NCI-H524 (cell line): Measurements from ENCODE around the gene TMEM59L.

ENCODE experiments used
- DNase-seq, 2 experiments: peaks; one replicate each; lab custom pipeline; 2025; lab: John Stamatoyannopoulos, UW

TMEM59L gene

GRCh38 chr19:18636969-18637629 lies 24.4 kb downstream of the TMEM59L start, which contains the start of gene KLHL26:
Gene KLHL26 (plus strand): TSS chr19:18637028. CDS start chr19:18637055, 27 bp downstream.
- DNase-seq, result no peak

DNA sequence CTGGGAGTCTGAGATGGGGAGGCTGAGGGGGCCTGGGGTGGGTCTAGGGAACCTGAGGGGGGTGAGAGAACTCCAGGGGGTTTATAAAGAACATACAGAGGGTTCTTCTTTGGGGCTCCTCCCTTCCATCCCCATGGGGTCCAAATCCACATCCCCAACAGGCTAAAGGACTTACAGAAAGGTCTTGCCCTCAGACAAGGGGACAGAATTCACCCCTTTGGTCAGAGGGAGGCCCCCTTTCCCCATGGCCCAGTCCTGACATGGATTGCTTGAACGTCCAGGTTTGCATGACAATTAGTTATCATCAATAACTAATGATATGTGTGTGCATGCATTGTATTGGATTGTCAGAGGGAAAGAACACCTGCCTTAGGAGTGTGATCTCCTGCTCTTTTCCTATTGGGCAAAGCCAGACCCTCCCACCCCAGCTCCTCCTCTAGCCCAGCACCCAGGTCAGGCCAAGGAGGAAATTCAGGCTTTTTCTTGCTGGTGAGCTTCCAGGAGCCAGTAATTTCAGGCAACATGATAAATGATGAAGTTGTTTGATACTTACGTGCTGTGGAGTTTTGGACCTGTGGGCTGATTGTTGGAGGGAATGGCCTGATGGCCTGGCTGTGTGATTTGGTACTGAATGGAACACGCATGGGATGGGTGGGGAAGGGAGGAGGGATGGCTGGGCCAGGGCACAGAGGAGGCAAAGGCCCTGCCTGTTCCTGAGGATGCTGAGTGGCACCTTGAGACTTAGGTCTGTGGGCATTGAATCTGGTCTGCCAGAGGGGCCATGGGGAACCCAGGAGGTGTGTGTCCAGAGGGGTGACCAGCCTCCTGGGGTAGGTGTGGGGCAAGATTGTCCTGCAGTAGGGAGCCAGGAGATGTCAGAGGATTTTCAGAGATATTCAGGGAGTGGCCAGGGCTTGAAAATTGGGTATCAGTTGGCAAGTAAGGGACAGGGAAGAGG lies 25.3 kb downstream of the TMEM59L start:
- DNase-seq, result no peak

DNA sequence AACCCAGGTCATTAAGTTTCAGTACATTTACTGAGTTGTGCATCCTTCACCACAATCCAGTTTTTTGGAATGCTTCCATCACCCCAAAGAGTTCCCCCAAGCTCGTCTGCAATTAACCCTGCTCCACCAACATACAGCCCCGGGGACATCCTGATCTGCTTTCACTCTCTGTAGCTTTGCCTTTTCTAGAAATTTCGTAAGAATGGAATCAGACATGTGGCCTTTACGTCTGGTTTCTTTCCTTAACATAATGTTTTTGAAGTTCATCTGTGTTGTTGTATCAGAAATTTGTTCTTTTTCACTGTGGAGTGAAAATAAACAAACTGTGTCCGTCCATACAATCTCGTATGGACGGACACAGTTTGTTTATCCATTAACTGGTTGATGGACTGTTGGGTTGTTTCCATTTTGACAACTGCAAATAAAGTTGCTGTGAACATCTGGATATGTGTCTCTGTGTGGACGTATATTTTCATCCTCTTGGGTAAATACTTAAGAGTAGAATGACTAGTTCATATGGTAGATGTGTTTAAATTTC lies 27.1 kb downstream of the TMEM59L start:
- no peak for DNase-seq

GRCh38 chr19:18644196-18645034 lies 31.7 kb downstream of the TMEM59L start:
- DNase-seq, result no peak

DNA sequence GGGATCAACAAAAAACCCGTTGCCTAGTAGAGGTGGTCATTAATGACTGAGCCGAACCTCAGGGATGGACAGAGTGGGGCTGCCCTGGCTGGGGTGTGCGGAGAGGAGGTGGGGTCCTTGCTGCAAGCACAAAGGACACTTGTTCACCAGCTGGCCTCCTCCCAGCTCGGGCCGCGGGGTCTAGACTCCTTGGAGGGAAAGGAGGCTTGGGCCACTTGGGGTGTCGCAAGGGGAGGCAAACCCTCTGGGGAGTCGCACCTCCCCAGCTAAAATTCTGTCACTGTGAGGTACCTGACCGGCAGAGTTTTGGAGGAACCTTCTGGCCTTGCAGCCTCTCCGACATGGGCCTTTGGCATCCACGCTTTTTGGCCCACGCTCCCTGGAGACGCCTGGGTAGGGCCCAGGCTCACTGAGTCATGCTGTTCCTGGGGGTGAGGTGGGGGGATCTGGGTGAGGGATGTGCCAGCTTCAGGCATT lies 32.4 kb downstream of the TMEM59L start:
- no peak for DNase-seq

GRCh38 chr19:18646535-18647370 lies 34.1 kb downstream of the TMEM59L start:
- no peak for DNase-seq

GRCh38 chr19:18647371-18647767 lies 34.7 kb downstream of the TMEM59L start:
- no peak for DNase-seq

GRCh38 chr19:18647807-18648206 lies 35.1 kb downstream of the TMEM59L start:
- DNase-seq, result no peak

- no peak for DNase-seq
Observed at GRCh38 chr19:18648973-18649315, 36.3 kb downstream of the TMEM59L start.

DNA sequence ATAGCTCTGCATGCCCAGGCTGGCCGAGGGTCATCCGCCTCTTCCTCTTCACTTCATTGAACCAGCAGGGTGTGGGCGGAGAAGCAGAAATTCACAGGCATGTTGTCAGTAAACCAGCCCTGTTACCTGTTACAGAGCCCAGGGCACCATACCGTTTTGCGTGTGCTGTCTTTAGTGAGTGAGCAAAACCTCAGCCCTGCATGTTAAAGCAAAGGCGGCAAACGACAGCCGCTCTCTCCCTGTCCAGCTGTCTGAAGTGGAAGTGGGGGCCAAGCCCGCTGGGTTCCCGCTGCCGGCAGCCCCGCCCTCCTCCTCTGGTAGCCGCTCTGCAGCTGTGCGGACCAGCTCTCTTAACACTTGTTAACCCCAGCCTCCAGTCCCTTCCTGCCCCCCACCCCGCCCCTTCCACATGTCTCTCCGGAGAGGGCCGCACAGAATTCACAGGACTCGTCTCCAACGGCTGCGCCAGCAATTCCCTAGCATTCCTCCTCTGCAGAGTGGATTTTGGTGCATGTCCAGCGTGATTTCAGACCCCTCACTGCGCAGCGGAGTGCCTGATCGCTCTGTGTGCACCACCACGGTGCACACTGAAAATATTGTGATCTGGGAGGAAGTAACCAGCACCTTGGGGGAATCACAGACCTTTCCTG lies 36.8 kb downstream of the TMEM59L start:
- DNase-seq, result peak; percentile 59 to 88

DNA sequence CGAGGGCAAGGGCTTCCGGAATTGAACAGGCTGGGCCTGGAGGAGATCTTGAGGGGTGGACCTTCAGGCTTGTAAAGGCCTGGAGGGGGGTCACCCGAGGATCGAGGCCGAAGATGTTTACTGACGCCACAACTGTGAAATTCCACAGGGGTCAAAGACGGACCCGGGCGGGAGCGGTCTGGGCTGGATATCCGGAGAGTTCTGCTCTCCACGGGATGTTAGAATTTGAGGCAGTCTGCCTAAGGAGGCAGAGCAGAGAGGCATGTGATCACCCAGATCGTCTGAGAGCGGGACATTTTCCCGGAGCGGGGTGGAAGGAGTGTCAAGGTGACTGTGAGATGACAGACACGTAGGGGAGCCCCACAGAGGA lies 37.3 kb downstream of the TMEM59L start:
- DNase-seq, result no peak

DNA sequence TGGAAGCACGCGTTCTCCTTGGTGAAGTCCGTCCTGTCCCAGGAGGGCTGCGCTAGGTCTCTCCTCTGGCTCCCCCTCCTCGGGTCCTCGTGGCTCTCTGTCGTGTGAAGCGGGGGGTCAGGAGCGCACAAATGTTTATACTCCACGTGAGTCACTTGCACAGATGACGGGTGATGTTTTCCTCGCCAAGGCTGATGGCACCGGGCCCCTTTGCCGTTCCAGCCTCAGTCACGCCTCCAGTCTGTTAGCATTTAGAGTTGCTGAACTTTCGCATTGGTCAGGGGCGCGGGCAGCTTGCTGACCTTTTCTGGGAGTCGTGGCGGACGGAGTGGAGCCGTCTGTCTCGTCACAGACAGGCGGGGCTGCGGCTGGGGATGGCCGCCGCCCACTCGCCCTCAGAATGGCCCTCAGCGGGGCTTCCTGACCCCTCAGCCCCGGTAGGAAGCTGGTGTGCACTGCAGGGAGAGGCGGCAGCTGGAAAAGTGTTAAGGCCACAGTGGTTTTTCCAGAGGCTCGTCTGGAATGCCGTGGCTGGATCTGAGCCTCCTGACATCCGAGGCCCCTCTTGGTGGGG lies 37.9 kb downstream of the TMEM59L start:
- no peak for DNase-seq

DNA sequence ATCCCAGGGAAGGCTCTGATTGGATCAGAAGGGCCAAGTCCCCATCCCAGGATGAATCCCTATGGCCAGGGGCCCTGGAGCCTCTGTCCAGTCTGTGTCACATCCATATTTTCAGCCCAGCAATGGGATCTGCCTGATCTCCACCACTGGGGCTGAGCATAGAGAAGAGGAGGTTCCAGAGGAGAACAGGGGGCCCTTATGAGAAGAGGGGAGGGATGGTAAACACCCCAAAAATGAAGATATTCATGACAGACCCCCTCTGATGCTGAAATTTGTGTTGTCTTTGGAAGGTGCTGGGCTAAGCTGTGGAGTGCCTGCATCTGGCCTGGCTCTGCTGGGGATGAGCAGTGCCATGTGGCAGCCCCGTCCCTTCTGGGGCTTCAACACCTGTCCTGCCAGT lies 38.6 kb downstream of the TMEM59L start:
- DNase-seq, result no peak

DNA sequence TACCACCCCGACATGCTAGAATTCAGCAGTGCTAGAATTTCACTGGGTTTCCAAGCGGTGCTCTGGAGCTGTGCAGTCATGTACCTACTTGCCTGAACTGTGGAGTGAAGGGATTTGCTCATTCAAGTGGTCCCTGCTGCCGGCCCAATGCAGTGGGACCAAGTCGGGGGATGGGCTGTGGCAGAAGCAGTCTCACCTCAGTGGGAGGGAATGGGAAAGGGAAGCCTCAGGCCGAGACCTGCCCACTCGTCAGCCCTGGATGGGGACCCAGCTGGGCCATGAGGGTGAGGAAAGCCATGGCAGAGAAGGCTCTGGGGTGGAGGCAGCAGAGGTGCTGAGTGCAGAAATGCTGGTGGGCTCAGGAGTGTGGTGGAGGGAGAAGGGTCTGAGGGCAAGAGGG lies 39.1 kb downstream of the TMEM59L start:
- peak; percentile 54 to 90 for DNase-seq

- no peak for DNase-seq
Observed at GRCh38 chr19:18653853-18654252, 41.2 kb downstream of the TMEM59L start.

DNA sequence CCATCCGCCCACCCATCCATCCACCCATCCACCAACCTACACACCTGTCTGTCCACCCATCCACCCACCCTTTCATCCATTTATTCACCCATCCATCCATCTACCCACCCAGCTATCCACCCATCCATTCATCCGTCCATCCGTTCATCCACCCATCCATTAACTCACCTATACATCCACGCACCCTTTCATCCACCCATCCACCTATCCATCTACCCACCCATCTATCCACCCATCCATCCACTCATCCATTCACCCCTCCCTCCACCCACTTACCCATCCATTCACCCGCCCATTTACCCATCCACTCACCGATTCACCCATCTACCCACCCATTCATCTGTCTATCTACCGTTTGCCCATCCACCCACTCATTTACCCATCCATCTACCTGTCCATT lies 41.8 kb downstream of the TMEM59L start:
- no peak for DNase-seq

DNA sequence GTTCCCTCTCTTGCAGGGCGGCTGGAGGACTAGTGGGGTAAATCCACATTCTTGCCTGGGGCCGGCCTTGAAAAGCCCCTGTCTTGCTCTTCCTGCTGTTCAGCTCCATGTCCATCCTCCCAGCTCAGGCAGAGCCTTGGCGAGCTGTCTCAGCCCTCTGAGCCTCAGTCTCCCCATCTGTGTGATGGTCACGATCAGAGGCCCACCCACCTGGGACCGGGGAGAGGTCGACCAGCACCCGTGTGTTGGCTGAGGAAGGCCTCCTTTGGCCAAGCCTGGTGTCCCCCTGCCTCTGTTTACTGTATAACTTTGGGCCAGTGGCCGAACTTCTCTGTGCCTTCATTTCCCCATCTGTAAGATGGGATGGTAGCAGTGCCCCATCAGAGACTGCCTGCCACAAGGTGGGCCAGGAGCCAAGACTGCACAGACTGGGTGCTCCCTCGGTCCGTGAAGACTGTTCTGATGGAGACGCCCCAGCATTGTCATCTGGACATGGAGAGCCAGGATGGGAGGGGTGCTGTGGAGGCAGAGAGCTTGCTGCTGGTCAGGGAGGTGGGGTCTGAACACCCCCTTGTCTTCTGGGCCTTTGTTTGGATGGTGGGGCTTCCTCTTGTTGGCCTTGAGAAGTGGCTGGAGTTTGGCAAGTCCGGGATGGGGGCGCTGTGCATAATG lies 42.6 kb downstream of the TMEM59L start:
- no peak for DNase-seq

- no peak for DNase-seq
Observed at GRCh38 chr19:18656337-18657086, 43.8 kb downstream of the TMEM59L start.
